Parathyroid adenoma (tissue), 2 donors: Measurements from ENCODE around the gene AGAP5.
"Not testable (repeated sequence)": the region's sequence is repeated elsewhere in the genome, so short reads cannot be mapped to it uniquely, and the experiment has no call there.

ENCODE experiments used
- H2AFZ ChIP-seq: fragments of 300-600 bp; sonication (generic); one replicate; pipeline ENCODE4 v1.7.0; 2017; ENCODE audit warnings: antibody characterized with exemption, mild to moderate bottlenecking
- H3K27ac ChIP-seq: fragments of 300-600 bp; sonication (generic); one replicate; pipeline ENCODE4 v1.7.0; 2017
- H3K27me3 ChIP-seq: fragments of 300-600 bp; sonication (generic); one replicate; pipeline ENCODE4 v1.7.0; 2017; ENCODE audit warnings: low read length; ENCODE audit not compliant: control insufficient read depth, insufficient read depth
- H3K36me3 ChIP-seq: fragments of 300-600 bp; sonication (generic); one replicate; pipeline ENCODE4 v1.7.0; 2017; ENCODE audit warnings: low read length; ENCODE audit not compliant: control insufficient read depth, insufficient read depth
- H3K4me1 ChIP-seq: fragments of 300-600 bp; sonication (generic); one replicate; pipeline ENCODE4 v1.7.0; 2017; ENCODE audit warnings: control low read depth
- H3K4me2 ChIP-seq: fragments of 300-600 bp; sonication (generic); one replicate; pipeline ENCODE4 v1.7.0; 2017; ENCODE audit warnings: low read length
- H3K4me3 ChIP-seq: fragments of 300-600 bp; sonication (generic); one replicate; pipeline ENCODE4 v1.7.0; 2017; ENCODE audit warnings: low read depth, low read length
- H3K79me2 ChIP-seq: fragments of 300-600 bp; sonication (generic); one replicate; pipeline ENCODE4 v1.7.0; 2017; ENCODE audit warnings: control low read depth
- H3K9ac ChIP-seq: fragments of 300-600 bp; sonication (generic); one replicate; pipeline ENCODE4 v1.7.0; 2017; ENCODE audit warnings: mild to moderate bottlenecking
- H3K9me3 ChIP-seq: fragments of 300-600 bp; sonication (generic); one replicate; pipeline ENCODE4 v1.7.0; 2017; ENCODE audit warnings: low read length; ENCODE audit not compliant: control insufficient read depth
- CTCF ChIP-seq: fragments of 300-600 bp; sonication (generic); IDR thresholded peaks from one replicate; pipeline ENCODE4 v1.7.0; 2017; ENCODE audit warnings: antibody characterized with exemption, mild to moderate bottlenecking
- donor health status: primary hyperparathyroidism.

Gene AGAP5

GRCh38 chr10:73697675-73698159 lies at the start of gene AGAP5:
TSS of gene AGAP5 (minus strand) at chr10:73698109. CDS start at chr10:73697755, 354 bp downstream.
- not testable (repeated sequence) for H3K4me2 ChIP-seq, H3K36me3 ChIP-seq, H3K27ac ChIP-seq, H3K4me3 ChIP-seq, H3K79me2 ChIP-seq, H3K27me3 ChIP-seq, H3K9ac ChIP-seq, H3K4me1 ChIP-seq, H3K9me3 ChIP-seq, H2AFZ ChIP-seq

GRCh38 chr10:73746721-73747120 lies 48.8 kb upstream of the AGAP5 start:
- no peak overlapping the region for H3K4me2 ChIP-seq
- no peak overlapping the region for H2AFZ ChIP-seq
- no peaks in the 10 kb centered on the region for H3K36me3 ChIP-seq
- H3K4me3 ChIP-seq, result no peak overlapping the region
- peaks cover 23% of the 10 kb centered on the region for H3K4me1 ChIP-seq
- H3K9ac ChIP-seq, result no peak overlapping the region
- H3K27me3 ChIP-seq, result no peaks in the 10 kb centered on the region
- peaks cover 67% of the 10 kb centered on the region for H3K79me2 ChIP-seq
- no peak overlapping the region for H3K27ac ChIP-seq
- H3K9me3 ChIP-seq, result no peaks in the 10 kb centered on the region
- TF ChIP-seq CTCF, result no peak

- Histone ChIP-seq H3K4me3 (peak overlapping the region; percentile 99), H3K4me1 (peaks cover 17% of the 10 kb centered on the region), H3K9ac (peak overlapping the region; percentile 78), H2AFZ (peak overlapping the region; percentile 87), H3K27ac (peak overlapping the region; percentile 94), H3K27me3 (no peaks in the 10 kb centered on the region), H3K36me3 (no peaks in the 10 kb centered on the region), H3K79me2 (peaks cover 56% of the 10 kb centered on the region), H3K9me3 (no peaks in the 10 kb centered on the region), H3K4me2 (peak overlapping the region; percentile 89)
- TF ChIP-seq CTCF, result no peak
Measured at GRCh38 chr10:73744664-73744975, 46.7 kb upstream of the AGAP5 start.

- H3K9ac ChIP-seq, result peak within 1 kb of the TSS; percentile 78
- no peaks in the 10 kb centered on the region for H3K36me3 ChIP-seq
- peaks cover 16% of the 10 kb centered on the region for H3K4me1 ChIP-seq
- TF ChIP-seq CTCF, result no peak
- H3K27ac ChIP-seq, result peak within 1 kb of the TSS; percentile 94
- peak within 1 kb of the TSS; percentile 87 for H2AFZ ChIP-seq
- no peaks in the 10 kb centered on the region for H3K27me3 ChIP-seq
- peak within 1 kb of the TSS; percentile 97 for H3K4me2 ChIP-seq
- H3K9me3 ChIP-seq, result no peaks in the 10 kb centered on the region
- peaks cover 53% of the 10 kb centered on the region for H3K79me2 ChIP-seq
- peak within 1 kb of the TSS; percentile 99 for H3K4me3 ChIP-seq
Measured at GRCh38 chr10:73743905-73744663, 46.2 kb upstream of the AGAP5 start, which contains the start of gene SEC24C. TSS of gene SEC24C (plus strand) at chr10:73744372. CDS start at chr10:73746833, 2,461 bp downstream.

GRCh38 chr10:73743327-73743904 lies 45.5 kb upstream of the AGAP5 start:
- peak overlapping the region; percentile 97 for H3K4me2 ChIP-seq
- peaks cover 15% of the 10 kb centered on the region for H3K4me1 ChIP-seq
- TF ChIP-seq CTCF, result no peak
- peak overlapping the region; percentile 99 for H3K4me3 ChIP-seq
- no peaks in the 10 kb centered on the region for H3K27me3 ChIP-seq
- H3K36me3 ChIP-seq, result no peaks in the 10 kb centered on the region
- peak overlapping the region; percentile 78 for H3K9ac ChIP-seq
- H3K9me3 ChIP-seq, result no peaks in the 10 kb centered on the region
- H3K79me2 ChIP-seq, result peaks cover 47% of the 10 kb centered on the region
- peak overlapping the region; percentile 94 for H3K27ac ChIP-seq
- H2AFZ ChIP-seq, result peak overlapping the region; percentile 87
